Stimulated activated CD4-positive, alpha-beta T cell treated with anti-CD3 and anti-CD28 coated beads, Interleukin-1b, Interleukin-23, amount 100 ng/mL, for 4 hours (primary cell): ENCODE measurements around the gene SVOPL.
"Not testable (repeated sequence)": the region's sequence is repeated elsewhere in the genome, so short reads cannot be mapped to it uniquely, and the experiment has no call there.

ENCODE experiments used
- DNase-seq, 2 donors: peaks; one replicate each; pipeline ENCODE4 v3.0.0-alpha.2; 2020; ENCODE audit warnings: low read depth in 2 of 2

Gene SVOPL

GRCh38 chr7:138701537-138701923 is 368 bp upstream of the SVOPL start:
- no peak for DNase-seq

GRCh38 chr7:138699661-138700060 is 1.5 kb downstream of the SVOPL start:
- no peak for DNase-seq

GRCh38 chr7:138698281-138698680 is 2.9 kb downstream of the SVOPL start:
- no peak for DNase-seq

DNA sequence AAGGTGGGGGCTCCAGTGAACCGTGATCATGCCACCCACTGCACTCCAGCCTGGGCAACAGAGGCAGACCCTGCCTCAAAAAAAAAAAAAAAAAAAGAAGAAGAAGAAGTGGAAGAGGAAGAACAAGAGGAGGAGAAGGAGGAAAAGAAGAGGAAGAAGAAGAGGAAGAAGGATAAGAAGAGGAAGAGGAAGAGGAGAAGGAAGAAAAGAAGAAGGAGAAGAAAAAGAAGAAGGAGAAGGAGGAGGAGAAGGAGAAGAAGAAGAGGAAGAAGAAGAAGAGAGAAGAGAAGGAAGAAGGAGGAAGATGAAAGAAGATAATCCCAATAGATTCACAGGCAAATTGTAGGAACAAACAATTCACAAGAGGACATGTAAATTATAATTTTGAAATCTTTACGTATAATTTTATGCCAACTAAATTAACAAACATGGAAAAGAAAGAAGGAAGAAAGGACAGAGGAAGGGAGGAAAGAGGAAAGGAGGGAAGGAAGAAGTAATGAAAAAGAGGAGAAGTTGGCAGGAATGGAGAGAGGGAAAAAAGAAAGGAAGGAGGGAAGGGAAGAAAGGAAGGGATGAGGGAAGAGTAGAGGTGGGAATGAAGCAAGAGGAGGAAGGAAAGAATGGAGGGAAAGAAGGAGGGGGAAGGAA is 3.5 kb downstream of the SVOPL start:
- DNase-seq, result no peak

GRCh38 chr7:138695776-138696175 is 5.4 kb downstream of the SVOPL start:
- DNase-seq, result not testable (repeated sequence)

DNA sequence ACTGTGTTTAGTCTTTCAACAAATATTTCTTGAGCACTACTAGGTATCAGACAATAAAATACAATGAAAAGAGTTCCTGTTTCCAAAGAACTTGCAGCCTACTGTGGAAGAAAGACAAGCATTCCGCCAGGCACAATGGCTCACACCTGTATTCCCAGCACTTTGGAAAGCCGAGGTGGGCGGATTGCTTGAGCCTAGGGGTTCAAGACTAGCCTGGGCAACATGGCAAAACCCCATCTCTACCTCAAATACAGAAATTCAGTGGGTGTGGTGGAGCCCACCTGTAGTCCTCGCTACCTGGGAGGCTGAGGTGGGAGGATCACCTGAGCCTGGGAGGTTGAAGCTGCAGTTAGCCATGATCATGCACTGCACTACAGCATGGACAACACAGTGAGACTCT is 6.1 kb downstream of the SVOPL start:
- no peak for DNase-seq

GRCh38 chr7:138691178-138691577 is 10.0 kb downstream of the SVOPL start:
- no peak for DNase-seq

- DNase-seq, result no peak
Measured at GRCh38 chr7:138690495-138690894, 10.7 kb downstream of the SVOPL start.

DNA sequence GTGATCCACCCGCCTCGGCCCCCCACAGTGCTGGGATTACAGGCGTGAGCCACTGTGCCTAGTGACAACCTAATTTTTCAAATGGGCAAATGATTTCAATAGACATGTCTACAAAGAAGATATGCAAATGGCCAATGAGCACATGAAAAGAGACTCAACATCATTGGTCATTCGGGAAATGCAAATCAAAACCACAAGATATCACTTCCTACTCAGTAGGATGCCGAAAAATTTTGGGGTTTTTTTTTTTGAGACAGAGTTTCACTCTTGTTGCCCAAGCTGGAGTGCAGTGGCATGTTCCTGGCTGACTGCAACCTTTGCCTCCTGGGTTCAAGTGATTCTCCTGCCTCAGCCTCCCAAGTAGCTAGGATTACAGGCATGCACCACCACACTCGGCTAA is 13.1 kb downstream of the SVOPL start:
- DNase-seq, result not testable (repeated sequence)

DNA sequence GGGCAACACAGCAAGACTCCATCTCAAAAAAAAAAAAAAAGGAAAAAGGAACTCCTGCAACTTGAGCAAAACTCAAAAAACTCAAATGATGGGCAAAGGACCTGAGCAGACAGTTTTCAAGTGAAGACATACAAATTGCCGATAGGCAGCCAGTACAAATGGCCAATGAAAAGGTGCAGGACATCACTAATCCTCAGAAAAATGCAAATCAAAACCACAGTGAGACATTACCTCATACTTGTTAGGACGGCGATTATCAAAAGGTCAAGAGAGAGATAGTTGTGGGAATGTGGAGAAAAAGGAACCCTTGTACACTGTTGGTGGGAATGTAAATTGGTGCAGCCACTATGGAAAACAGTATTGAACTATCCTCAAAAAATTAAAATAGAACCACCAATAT is 16.8 kb downstream of the SVOPL start:
- DNase-seq, result no peak

GRCh38 chr7:138679793-138680192 is 21.4 kb downstream of the SVOPL start:
- DNase-seq, result no peak

- DNase-seq, result no peak
Measured at GRCh38 chr7:138670594-138670993, 30.6 kb downstream of the SVOPL start.

DNA sequence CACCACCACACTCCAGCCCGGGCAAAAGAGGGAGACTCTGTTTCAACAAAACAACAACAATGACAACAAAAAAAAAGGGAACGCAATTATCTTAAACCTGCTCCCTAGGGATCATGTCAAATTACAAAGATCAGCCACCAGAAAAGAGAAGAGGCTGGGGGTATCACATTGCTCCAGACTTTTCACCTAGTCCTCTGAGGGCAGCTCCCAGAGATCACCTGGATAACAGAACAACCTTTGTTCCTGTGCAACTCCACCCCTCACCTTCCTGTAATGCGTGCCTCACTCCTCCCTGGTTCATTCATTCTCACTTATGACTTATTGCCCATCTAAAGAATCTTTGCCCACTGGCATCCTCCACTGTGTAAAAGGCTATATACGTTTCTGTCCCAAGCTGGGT is 31.8 kb downstream of the SVOPL start:
- DNase-seq, result no peak

DNA sequence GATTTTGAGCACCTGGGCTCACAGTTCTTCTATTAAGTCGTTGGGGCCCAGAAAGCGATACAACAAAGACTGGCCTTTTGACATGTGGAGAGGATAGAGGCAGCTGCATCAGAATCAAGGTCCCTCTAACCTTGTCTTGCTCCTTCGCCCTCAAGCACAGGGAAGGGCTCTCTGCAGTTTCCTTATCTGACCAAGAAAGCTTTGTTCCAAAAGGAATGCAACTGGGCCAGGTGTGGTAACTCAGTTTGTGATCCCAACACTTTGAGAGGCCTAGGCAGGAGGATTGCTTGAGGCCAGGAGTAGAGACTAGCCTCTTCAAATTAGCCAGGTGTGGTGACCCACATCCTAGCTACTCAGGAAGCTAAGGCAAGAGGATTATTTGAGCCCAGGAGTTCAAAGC is 32.2 kb downstream of the SVOPL start:
- no peak for DNase-seq

DNA sequence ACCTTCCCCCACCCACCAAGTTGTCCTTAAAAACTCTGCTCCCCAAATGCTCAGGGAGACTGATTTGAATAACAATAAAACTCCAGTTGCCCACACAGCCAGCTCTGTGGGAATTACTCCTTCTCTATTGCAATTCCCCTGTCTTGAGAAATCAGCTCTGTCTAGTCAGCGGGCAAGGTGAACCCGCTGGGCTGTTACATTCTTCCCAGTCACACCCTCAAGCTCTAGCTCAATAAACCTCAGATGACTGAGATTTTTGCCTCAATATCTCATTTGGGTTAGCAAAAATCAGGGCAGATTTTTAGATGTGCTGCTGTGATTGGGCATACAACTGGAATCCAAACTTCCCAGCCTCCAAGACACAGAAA is 32.9 kb downstream of the SVOPL start:
- no peak for DNase-seq

- DNase-seq, result no peak
Measured at GRCh38 chr7:138667535-138668228, 33.5 kb downstream of the SVOPL start.

DNA sequence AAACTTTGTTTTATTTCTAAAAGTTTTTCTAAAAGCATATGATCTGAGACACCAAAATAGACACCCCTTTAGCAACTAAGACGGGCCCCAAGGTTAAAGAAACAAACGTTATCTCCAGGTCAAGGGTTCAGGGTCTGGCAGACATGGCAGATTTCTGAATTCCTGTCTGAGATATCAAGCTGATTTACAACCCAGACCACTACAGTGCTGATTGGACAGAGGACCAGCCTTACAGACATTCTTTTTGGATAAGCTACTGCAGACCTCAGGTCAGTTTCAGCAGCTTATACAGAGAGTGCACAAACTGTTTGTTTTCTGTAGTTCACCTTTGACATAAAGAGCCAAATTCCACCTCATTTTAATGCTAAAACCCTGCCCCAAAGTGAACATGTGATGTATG is 34.8 kb downstream of the SVOPL start:
- no peak for DNase-seq

DNA sequence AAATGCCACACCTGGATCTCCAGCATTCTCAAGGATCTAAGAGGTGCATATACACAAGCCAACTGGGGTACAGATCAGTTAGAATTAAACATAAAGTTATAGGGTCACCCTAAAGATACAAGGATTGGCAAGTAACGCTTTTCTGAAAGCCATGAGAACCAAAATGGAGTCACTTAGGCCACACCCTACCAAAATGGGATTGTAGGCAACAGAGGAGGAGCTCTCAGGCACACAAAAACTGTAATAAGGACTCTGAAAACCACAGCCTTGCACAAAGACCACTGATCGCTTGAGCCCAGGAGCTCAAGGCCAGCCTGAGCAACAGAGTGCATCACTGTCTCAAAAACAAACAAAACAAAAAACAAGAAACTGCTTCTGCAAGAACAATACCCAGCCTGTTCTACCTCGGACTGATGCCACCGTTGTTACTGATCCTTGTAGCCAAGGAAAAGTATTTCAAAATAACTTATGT is 35.5 kb downstream of the SVOPL start:
- DNase-seq, result no peak

DNA sequence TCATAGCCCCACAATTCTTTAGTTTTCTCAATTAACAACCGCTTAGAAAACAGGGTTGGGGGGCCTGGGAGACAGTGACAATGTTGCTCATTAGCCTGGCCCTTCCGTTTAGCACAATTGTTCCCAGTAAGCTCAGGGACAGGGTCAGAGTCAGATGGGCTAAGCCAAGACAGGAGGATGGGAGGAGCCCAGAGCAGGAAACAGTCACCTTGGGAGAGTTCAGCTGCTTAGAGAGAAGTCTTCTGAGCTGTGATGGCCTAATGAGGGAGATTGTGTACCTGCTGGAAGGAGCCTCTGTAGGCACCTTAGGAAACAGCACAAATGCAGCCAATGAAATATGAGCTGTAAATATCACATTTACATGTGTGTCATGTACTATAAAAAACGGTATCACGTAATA is 35.9 kb downstream of the SVOPL start:
- no peak for DNase-seq

DNA sequence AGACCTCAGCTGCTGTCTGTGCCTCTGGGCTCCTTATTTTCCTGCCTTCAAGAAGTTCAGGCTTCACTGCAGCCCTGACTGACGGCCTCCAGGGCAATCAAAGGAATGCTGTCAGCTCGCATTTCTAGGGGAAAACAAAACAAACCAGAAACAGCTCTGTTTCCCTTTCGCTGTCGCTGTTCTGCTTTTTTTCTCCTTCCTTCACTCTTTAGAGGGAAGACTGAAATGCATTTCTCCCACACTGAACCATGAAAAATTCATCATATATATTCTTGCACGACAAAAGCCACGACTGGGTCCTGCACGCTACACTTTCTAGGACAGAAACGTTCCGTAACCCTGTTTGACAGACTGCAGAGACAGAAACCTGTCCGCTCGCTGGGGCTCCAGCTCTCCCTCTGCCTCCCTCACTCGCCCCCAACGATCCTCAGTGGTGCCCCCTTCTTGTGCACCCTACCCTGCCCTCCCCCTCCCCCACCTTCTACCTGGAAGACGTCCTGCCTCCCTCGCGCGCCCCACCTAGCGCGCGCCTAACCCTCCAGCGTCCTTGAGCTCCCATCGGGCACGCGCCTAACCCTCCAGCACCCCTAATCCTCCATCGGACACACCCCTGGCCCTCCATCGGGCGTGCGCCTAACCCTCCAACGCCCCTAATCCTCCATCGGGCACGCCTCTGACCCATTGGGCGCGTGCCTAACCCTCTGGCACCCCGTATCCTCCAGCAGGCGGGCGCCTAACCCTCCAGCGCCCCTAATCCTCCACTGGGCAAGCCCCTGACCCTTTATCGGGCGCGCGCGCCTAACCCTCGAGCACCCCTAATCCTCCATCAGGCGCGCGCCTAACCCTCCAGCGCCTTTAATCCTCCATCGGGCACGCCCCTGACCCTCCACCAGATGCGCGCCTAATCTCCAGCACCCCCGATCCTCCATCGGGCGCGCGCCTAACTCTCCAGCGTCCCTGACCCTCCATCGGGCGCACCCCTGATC is 37.1 kb downstream of the SVOPL start:
- no peak for DNase-seq

DNA sequence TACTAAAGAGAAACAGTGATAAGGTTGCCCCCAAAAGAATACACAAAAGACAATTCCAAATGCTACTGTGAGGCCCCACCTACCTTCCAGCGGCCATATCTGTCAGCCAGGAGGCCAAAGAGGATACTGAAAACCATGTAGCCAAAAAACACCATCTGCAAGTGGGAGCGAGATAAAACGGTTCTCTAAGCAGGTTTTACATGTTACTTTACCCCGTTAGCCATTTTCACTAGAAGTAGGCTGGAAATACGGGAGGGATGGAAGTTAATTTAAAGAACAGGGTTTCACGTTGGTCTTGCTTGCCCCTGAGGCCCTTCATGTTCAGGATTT is 38.2 kb downstream of the SVOPL start:
- DNase-seq, result no peak

DNA sequence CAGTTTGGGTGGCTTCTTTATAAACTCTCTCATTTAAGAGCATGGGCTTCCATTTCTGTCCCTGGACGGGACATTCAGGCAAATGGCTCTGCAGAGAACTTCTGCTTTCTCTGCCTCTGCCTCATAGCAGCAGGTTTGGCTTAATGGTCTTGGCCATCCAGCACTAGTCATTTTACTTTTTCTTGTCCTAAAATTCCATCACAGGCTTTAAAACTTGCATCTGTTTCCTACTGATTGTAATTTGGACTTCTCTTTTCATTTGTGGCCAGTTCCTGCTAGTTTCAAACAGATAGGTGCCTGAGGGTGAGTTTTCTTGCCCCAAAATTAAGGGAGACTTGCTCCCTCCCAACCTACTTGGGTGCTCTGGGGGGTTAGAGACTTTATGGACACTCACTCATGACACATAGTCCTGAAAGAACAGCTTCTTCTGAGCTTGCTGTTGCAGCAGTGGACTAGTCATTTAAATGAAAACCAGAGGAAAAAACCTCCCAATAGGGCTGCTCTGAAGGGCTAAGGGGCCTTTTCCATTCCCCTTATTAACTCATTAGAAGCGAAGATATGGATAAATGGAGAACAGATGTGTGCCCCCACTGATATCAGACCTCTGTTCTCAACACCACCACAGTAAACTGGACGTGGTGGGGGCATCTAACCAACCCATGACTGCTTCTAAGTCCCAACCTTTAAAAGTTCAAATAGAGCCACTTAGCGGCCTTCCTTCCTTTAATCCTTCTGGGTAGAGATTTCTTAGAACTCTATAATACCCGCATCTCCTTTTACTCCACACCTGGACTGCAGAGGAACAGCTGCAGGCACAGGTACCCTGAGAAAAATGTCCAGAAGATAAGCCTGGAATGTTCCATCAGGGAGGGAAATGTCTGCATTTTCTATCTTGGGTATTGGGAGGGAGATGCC is 38.8 kb downstream of the SVOPL start:
- DNase-seq, result no peak
